Epithelial cell of proximal tubule (primary cell): Measurements from ENCODE around the gene ZFP28. TPM values are rescaled to one million over a fixed set of nuclear protein-coding genes. Genes with fewer than 3 reads are reported as not detected.

Source experiments
- DNase-seq: peaks from one replicate; pipeline ENCODE4 v3.0.0-alpha.2; 2011; ENCODE audit warnings: low read depth
- H3K4me3 ChIP-seq: 2 replicates; pipeline ENCODE4 v1.5.1; 2011; ENCODE audit warnings: low read depth, mild to moderate bottlenecking, low read length
- total RNA-seq: library from RNA; depleted of rRNA; stranded (reverse); fragments of >200 nt; gene quantifications from 2 replicates; pipeline ENCODE4 v1.2.3, GENCODE V29; 2015
- TF ChIP-seq, protein P1 (sequence below): conservative IDR thresholded peaks from 2 replicates; pipeline ENCODE4 v1.5.1; 2012; ENCODE audit warnings: low read depth, mild to moderate bottlenecking, low read length

Gene ZFP28
- total RNA-seq, 1 donor from 2014 or later: 7.9 TPM

DNA sequence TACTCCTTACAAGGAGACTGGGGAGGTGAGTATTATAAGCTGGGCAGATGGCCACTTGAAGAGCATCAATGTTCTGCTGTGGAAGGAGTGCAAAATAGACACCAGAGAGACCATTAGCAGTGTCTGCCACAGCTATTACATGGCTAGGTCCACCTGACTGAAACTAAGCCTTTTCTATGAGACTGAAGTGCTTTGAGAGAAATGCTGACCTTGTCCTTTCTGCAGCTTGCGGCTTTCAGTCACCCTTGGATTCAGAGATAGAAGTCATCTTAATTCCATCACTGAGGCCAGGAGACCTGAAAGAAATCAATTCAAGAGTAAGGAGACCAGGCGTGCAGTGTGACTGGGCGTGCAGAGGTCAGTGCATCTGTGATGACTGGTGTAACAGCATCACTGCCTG, 1.3 kb upstream of the ZFP28 start:
- H3K4me3 ChIP-seq: peak overlapping the region; percentile 80
- TF ChIP-seq, protein P1, sequence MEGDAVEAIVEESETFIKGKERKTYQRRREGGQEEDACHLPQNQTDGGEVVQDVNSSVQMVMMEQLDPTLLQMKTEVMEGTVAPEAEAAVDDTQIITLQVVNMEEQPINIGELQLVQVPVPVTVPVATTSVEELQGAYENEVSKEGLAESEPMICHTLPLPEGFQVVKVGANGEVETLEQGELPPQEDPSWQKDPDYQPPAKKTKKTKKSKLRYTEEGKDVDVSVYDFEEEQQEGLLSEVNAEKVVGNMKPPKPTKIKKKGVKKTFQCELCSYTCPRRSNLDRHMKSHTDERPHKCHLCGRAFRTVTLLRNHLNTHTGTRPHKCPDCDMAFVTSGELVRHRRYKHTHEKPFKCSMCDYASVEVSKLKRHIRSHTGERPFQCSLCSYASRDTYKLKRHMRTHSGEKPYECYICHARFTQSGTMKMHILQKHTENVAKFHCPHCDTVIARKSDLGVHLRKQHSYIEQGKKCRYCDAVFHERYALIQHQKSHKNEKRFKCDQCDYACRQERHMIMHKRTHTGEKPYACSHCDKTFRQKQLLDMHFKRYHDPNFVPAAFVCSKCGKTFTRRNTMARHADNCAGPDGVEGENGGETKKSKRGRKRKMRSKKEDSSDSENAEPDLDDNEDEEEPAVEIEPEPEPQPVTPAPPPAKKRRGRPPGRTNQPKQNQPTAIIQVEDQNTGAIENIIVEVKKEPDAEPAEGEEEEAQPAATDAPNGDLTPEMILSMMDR: no peak
- no peak for DNase-seq

GRCh38 chr19:56538254-56538760, 441 bp upstream of the ZFP28 start:
- DNase-seq: peak; percentile 48
- peak overlapping the region; percentile 80 for H3K4me3 ChIP-seq
- TF ChIP-seq, protein P1: no peak

DNA sequence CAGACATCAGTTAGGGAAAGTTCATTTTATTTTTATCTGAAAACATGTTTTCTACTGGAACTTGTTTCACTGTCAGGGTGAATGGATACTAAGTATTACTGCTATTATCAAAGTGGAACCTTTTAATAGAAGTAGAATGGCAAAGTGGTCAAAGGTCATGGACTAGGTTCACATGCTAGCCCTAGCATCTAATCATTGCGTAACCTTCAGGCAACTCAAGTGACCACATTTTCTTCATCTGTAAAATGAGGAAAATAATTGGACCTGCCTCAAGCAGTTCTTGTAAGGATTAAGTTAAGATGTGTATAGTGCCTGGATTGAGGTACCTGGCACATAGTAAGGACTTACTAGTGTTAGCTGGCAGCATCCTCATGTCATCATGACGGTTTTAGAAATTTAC, 5.0 kb downstream of the ZFP28 start:
- TF ChIP-seq, protein P1: no peak
- DNase-seq: no peak
- H3K4me3 ChIP-seq: no peak overlapping the region

GRCh38 chr19:56547535-56547934, 8.8 kb downstream of the ZFP28 start:
- H3K4me3 ChIP-seq: no peak overlapping the region
- no peak for DNase-seq
- TF ChIP-seq, protein P1: no peak

DNA sequence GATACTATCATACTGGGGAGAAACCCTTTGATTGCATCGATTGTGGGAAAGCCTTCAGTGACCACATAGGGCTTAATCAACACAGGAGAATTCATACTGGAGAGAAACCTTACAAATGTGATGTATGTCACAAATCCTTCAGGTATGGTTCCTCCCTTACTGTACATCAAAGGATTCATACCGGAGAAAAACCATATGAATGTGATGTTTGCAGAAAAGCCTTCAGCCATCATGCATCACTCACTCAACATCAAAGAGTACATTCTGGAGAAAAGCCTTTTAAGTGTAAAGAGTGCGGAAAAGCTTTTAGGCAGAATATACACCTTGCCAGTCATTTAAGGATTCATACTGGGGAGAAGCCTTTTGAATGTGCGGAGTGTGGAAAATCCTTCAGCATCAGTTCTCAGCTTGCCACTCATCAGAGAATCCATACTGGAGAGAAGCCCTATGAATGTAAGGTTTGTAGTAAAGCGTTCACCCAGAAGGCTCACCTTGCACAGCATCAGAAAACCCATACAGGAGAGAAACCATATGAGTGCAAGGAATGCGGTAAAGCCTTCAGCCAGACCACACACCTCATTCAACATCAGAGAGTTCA, 15.6 kb downstream of the ZFP28 start:
- TF ChIP-seq, protein P1: no peak
- DNase-seq: no peak
- H3K4me3 ChIP-seq: no peak overlapping the region

DNA sequence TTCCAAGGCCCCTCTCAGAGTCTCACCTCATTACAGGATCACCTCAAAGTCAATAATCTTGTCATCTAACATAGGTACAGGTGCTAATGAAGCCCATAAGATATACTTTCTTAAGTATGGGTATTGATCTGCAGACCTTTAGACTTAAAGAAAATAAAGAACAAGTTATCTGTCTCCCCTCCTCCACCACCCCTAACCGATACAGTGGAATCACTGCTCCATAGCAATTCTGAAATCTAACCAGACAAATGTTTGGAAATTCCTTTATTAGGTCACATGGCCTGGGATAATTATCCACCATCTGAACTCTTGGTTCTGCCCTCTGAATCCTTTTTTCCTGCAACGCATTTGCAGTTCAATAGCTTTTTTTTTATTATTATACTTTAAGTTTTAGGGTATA, 24.0 kb downstream of the ZFP28 start:
- TF ChIP-seq, protein P1: no peak
- DNase-seq: no peak

GRCh38 chr19:56566904-56567273, 28.1 kb downstream of the ZFP28 start:
- DNase-seq: peak; percentile 4
- H3K4me3 ChIP-seq: peak overlapping the region; percentile 88
- TF ChIP-seq, protein P1: no peak

More for the DNA sequence above, 24.0 kb downstream of the ZFP28 start:
- H3K4me3 ChIP-seq: no peak overlapping the region
